T-helper 2 cell treated with Interferon-gamma antibody and Interleukin-4, amounts not matched to agents 5 μg/mL and 100 μg/mL, for 36 hours (primary cell): ENCODE results near the gene DDN.

ENCODE experiments used
- DNase-seq: peaks from one replicate; pipeline ENCODE4 v3.0.0; 2021; ENCODE audit warnings: low spot score
- H3K27ac Mint-ChIP-seq: one replicate; pipeline ENCODE4 v1.8.0; 2021; ENCODE audit warnings: mild to moderate bottlenecking, mixed read lengths
- H3K27me3 Mint-ChIP-seq: one replicate; pipeline ENCODE4 v1.8.0; 2021; ENCODE audit warnings: low read depth, mixed read lengths
- H3K36me3 Mint-ChIP-seq: one replicate; pipeline ENCODE4 v1.8.0; 2021; ENCODE audit warnings: low read depth, mixed read lengths
- H3K4me1 Mint-ChIP-seq: one replicate; pipeline ENCODE4 v1.8.0; 2021; ENCODE audit warnings: low read depth, mixed read lengths
- H3K4me3 Mint-ChIP-seq: one replicate; pipeline ENCODE4 v1.8.0; 2022; ENCODE audit warnings: mild to moderate bottlenecking, moderate library complexity, mixed read lengths
- H3K9me3 Mint-ChIP-seq: one replicate; pipeline ENCODE4 v1.8.0; 2021; ENCODE audit warnings: mixed read lengths

DDN gene

GRCh38 chr12:48946205-48946604 is 53.0 kb downstream of the DDN start:
- Mint-ChIP-seq H3K4me3 (no peak overlapping the region), H3K27me3 (no peaks in the 10 kb centered on the region), H3K36me3 (peaks cover 13% of the 10 kb centered on the region), H3K4me1 (peaks cover 9% of the 10 kb centered on the region), H3K27ac (no peak overlapping the region), H3K9me3 (no peaks in the 10 kb centered on the region)
- no peak for DNase-seq
